ENCODE measurements around the gene MEIOSIN. TPM values are rescaled to one million over a fixed set of nuclear protein-coding genes. Genes with fewer than 3 reads are reported as not detected.

MEIOSIN gene
- total and polyA plus RNA-seq, 12 donors: not detected

- Histone ChIP-seq H3K36me3 (no peaks in the 10 kb centered on the region), H3K9me3 (no peaks in the 10 kb centered on the region), H3K27me3 (peaks cover 0 to 2% (median 0%) of the 10 kb centered on the region in 7 donors), H3K4me3 (no peak overlapping the region), H3K4me1 (no peaks in the 10 kb centered on the region), H3K27ac (no peak overlapping the region)
- TF ChIP-seq, protein P1, sequence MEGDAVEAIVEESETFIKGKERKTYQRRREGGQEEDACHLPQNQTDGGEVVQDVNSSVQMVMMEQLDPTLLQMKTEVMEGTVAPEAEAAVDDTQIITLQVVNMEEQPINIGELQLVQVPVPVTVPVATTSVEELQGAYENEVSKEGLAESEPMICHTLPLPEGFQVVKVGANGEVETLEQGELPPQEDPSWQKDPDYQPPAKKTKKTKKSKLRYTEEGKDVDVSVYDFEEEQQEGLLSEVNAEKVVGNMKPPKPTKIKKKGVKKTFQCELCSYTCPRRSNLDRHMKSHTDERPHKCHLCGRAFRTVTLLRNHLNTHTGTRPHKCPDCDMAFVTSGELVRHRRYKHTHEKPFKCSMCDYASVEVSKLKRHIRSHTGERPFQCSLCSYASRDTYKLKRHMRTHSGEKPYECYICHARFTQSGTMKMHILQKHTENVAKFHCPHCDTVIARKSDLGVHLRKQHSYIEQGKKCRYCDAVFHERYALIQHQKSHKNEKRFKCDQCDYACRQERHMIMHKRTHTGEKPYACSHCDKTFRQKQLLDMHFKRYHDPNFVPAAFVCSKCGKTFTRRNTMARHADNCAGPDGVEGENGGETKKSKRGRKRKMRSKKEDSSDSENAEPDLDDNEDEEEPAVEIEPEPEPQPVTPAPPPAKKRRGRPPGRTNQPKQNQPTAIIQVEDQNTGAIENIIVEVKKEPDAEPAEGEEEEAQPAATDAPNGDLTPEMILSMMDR (IDR thresholded peaks at IDR 0.05): no peak
- 93 to 95% methylated on average over 8 of the region's 8 CpGs for WGBS, 2 donors
- intact Hi-C loops (cut with DNase I): no loop called here
- DNase-seq (no peak), ATAC-seq (no peak)
These were observed 21.1 kb downstream of the MEIOSIN start for GRCh38 chr19:45754323-45754722.

DNA sequence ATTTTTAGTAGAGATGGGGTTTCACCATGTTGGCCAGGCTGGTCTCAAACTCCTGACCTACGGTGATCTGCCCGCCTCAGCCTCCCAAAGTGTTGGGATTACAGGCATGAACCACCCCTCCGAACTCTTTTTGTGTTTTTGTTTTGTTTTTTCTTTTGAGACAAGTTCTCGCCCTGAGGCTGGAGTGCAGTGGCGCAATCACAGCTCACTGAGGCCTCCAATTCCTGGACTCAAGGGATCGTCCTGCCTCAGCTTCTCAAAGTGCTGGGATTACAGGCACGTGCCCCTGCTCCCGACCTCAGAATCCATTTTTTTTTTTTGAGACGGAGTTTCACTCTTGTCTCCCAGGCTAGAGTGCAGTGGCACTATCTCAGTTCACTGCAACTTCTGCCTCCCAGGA, 24.5 kb downstream of the MEIOSIN start:
- WGBS, 2 donors: 80 to 83% methylated on average over 9 of the region's 9 CpGs
- DNase-seq (no peak), ATAC-seq (no peak)
- TF ChIP-seq, protein P1 (IDR thresholded peaks at IDR 0.05): no peak
- intact Hi-C loops (cut with DNase I): no loop called here
- Histone ChIP-seq H3K27me3 (peaks cover 0 to 4% (median 0%) of the 10 kb centered on the region in 7 donors), H3K4me1 (peaks cover 0 to 1% (median 0%) of the 10 kb centered on the region in 9 donors), H3K4me3 (no peak overlapping the region), H3K36me3 (no peaks in the 10 kb centered on the region), H3K27ac (no peak overlapping the region), H3K9me3 (no peaks in the 10 kb centered on the region)

DNA sequence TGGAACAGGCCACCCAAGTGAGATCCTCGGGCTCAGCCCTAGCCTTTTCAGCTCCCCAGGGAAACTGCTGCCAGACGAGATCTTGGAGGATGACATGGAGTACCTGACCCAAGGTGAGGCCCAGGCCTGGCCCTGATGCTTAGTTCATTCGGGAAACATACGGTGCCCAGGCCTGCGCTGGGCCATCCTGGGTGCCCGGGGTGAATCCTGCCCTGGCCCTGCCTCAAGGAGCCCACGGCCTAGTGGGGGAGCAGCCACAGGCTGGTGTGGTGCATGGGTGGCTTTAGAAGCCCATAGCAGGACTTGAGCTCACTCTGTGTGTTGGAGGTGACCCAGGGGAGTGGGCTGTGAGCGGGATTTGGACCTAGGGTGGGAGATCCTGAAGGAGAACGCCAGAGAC, 25.7 kb downstream of the MEIOSIN start:
- Histone ChIP-seq H3K36me3 (no peaks in the 10 kb centered on the region), H3K9me3 (no peaks in the 10 kb centered on the region), H3K27me3 (peaks cover 0 to 11% (median 0%) of the 10 kb centered on the region in 7 donors), H3K4me1 (peaks cover 3 to 12% (median 4%) of the 10 kb centered on the region in 9 donors), H3K4me3 (no peak overlapping the region), H3K27ac (no peak overlapping the region)
- 84 to 90% methylated on average over 9 of the region's 9 CpGs for WGBS, 2 donors
- no peak for ATAC-seq
- intact Hi-C loops (cut with DNase I): no loop called here
- TF ChIP-seq, protein P1 (IDR thresholded peaks at IDR 0.05): no peak
- DNase-seq: no peak

GRCh38 chr19:45761714-45762113, 28.5 kb downstream of the MEIOSIN start:
- DNase-seq (no peak), ATAC-seq (no peak)
- Histone ChIP-seq H3K27ac (no peak overlapping the region), H3K27me3 (peaks cover 0 to 38% (median 0%) of the 10 kb centered on the region in 7 donors), H3K9me3 (no peaks in the 10 kb centered on the region), H3K4me3 (no peak overlapping the region), H3K36me3 (peaks cover 0 to 4% (median 0%) of the 10 kb centered on the region in 9 donors), H3K4me1 (peaks cover 31 to 40% (median 32%) of the 10 kb centered on the region in 9 donors)
- intact Hi-C loops (cut with DNase I): no loop called here
- 68 to 77% methylated on average over 17 of the region's 17 CpGs for WGBS, 2 donors
- TF ChIP-seq, protein P1 (IDR thresholded peaks at IDR 0.05): no peak

Measured in heart right ventricle (tissue), 16 donors.